GM12878 (cell line): ENCODE results near the gene GPR87.

Source experiments
- CREB1 ChIP-seq: IDR thresholded peaks from 2 replicates; pipeline ENCODE4 v1.6.1; 2012; ENCODE audit warnings: low read depth, mild to moderate bottlenecking, inconsistent platforms
- CREM ChIP-seq: IDR thresholded peaks from 2 replicates; pipeline ENCODE4 v1.6.1; 2014; ENCODE audit warnings: antibody characterized with exemption, low read depth
- CTCF ChIP-seq, 3 experiments: IDR thresholded peaks in 2 of 3; conservative IDR thresholded peaks in 1 of 3; 2 replicates each; pipeline ENCODE4 v1.5.1; 2011; ENCODE audit warnings: low read depth in 3 of 3, low read length in 3 of 3, mild to moderate bottlenecking in 3 of 3, control low read depth in 2 of 3, moderate library complexity in 2 of 3, inconsistent platforms in 1 of 3, mixed read lengths in 1 of 3; ENCODE audit not compliant: control insufficient read depth in 2 of 3, insufficient read depth in 1 of 3; ENCODE audit errors: extremely low read depth in 1 of 3
- E2F4 ChIP-seq: IDR thresholded peaks from 2 replicates; pipeline ENCODE4 v1.6.1; 2012; ENCODE audit warnings: low read depth, low read length, improper control_type of control experiment
- HCFC1 ChIP-seq: fragments of 150-350 bp; IDR thresholded peaks from 2 replicates; pipeline ENCODE4 v1.6.1; 2014; ENCODE audit warnings: low read length
- HDGF ChIP-seq: fragments of 450-650 bp; IDR thresholded peaks from 2 replicates; pipeline ENCODE4 v1.6.1; 2016; ENCODE audit warnings: antibody characterized with exemption
- POLR2A ChIP-seq: IDR thresholded peaks from 2 replicates; pipeline ENCODE4 v1.6.1; 2011; ENCODE audit warnings: low read depth, mild to moderate bottlenecking, low read length
- SIN3A ChIP-seq: IDR thresholded peaks from 2 replicates; pipeline ENCODE4 v1.6.1; 2012; ENCODE audit warnings: low read depth, low read length, improper control_type of control experiment
- USF2 ChIP-seq: IDR thresholded peaks from 2 replicates; pipeline ENCODE4 v1.6.1; 2011; ENCODE audit warnings: low read depth, low read length, improper control_type of control experiment, borderline replicate concordance

- TF ChIP-seq SIN3A (no peak), HDGF (no peak), CTCF (IDR thresholded peaks at IDR 0.05 in 2 of 3, conservative IDR thresholded peaks at IDR 0.05 in 1 of 3; ENCODE audit: control insufficient read depth in 2 of 3, extremely low read depth in 1 of 3, insufficient read depth in 1 of 3, low read depth in 3 of 3, low read length in 3 of 3) (no peak), HCFC1 (no peak), CREM (no peak), USF2 (no peak), POLR2A (no peak), CREB1 (no peak), E2F4 (no peak)
Measured at GRCh38 chr3:151345859-151346258, 29.2 kb upstream of the GPR87 start.
